H1 (cell line): ENCODE data around the gene KLF13. TPM values are rescaled to one million over a fixed set of nuclear protein-coding genes. Genes with fewer than 3 reads are reported as not detected.

Source experiments
- CTCF ChIA-PET: fragments of 300-600 bp; sonication (Branson Sonifier 250); formaldehyde crosslinking; loops from one replicate; lab custom pipeline; 2021; ENCODE audit not compliant: partially characterized antibody; lab: Charles Lee
- POLR2A ChIA-PET: fragments of 300-600 bp; sonication (Branson Sonifier 250); formaldehyde crosslinking; loops from one replicate; lab custom pipeline; 2021; ENCODE audit warnings: inconsistent platforms; ENCODE audit not compliant: partially characterized antibody; lab: Charles Lee
- DNase-seq, 2 experiments: peaks; one replicate each; pipeline versions ENCODE4 v3.0.0 to v3.0.0-alpha.2; 2010 to 2022; ENCODE audit warnings: low spot score in 2 of 2, low read depth in 1 of 2, mixed read lengths in 1 of 2
- FAIRE-seq: peaks from 2 replicates; lab custom pipeline; 2011; peaks lifted over from hg19 to GRCh38; lab: Jason Lieb, UNC
- H2AFZ ChIP-seq: 2 replicates; pipeline ENCODE4 v1.8.1; 2012; ENCODE audit warnings: low read length, inconsistent platforms
- H2AK5ac ChIP-seq: 2 replicates; pipeline ENCODE4 v1.6.1; 2013; ENCODE audit warnings: low read depth, low read length
- H2BK120ac ChIP-seq: replicated peaks from 2 replicates; pipeline ENCODE3; 2013; ENCODE audit warnings: low read depth, low read length, inconsistent platforms
- H2BK12ac ChIP-seq: 2 replicates; pipeline ENCODE4 v1.6.1; 2013; ENCODE audit warnings: low read depth, low read length
- H2BK15ac ChIP-seq: 2 replicates; pipeline ENCODE4 v1.6.1; 2013; ENCODE audit warnings: low read length
- H2BK20ac ChIP-seq: 2 replicates; pipeline ENCODE4 v1.6.1; 2013; ENCODE audit warnings: low read length
- H2BK5ac ChIP-seq: 2 replicates; pipeline ENCODE4 v1.6.1; 2013; ENCODE audit warnings: low read depth, low read length
- H3K14ac ChIP-seq: 2 replicates; pipeline ENCODE4 v1.6.1; 2013; ENCODE audit warnings: inconsistent platforms; ENCODE audit not compliant: insufficient read length
- H3K18ac ChIP-seq: 2 replicates; pipeline ENCODE4 v1.6.1; 2013; ENCODE audit warnings: low read length; ENCODE audit errors: extremely low read depth
- H3K23ac ChIP-seq: 2 replicates; pipeline ENCODE4 v1.6.1; 2013; ENCODE audit warnings: inconsistent platforms; ENCODE audit not compliant: insufficient read length
- H3K23me2 ChIP-seq: 2 replicates; pipeline ENCODE4 v1.6.1; 2013; ENCODE audit warnings: low read depth, low read length
- H3K27ac ChIP-seq: 2 replicates; pipeline ENCODE4 v1.6.1; 2011; ENCODE audit warnings: low read depth, low read length, inconsistent platforms
- H3K27me3 ChIP-seq, 4 experiments: replicated peaks in 1 of 4; 1 replicate in 1 of 4; 2 replicates in 3 of 4; pipeline versions ENCODE4 v1.6.1 to v1.8.1; 2011 to 2013; ENCODE audit warnings: low read length in 3 of 4, mild to moderate bottlenecking in 3 of 4, inconsistent platforms in 2 of 4, mixed read lengths in 2 of 4, moderate library complexity in 1 of 4; ENCODE audit not compliant: control insufficient read depth in 3 of 4, insufficient read depth in 3 of 4; ENCODE audit errors: extremely low read depth in 1 of 4
- H3K36me3 ChIP-seq, 4 experiments: 2 replicates each; pipeline versions ENCODE4 v1.6.1 to v1.8.1; 2011 to 2013; ENCODE audit warnings: mild to moderate bottlenecking in 4 of 4, low read length in 3 of 4, moderate library complexity in 2 of 4, control low read depth in 1 of 4, inconsistent platforms in 1 of 4; ENCODE audit not compliant: insufficient read depth in 4 of 4, control insufficient read depth in 2 of 4
- H3K4ac ChIP-seq: replicated peaks from 2 replicates; pipeline ENCODE3; 2013; ENCODE audit warnings: low read length, low read depth, mixed read lengths, inconsistent platforms; ENCODE audit not compliant: insufficient read length
- H3K4me1 ChIP-seq, 4 experiments: replicated peaks in 1 of 4; 1 replicate in 1 of 4; 2 replicates in 3 of 4; pipeline versions ENCODE4 v1.6.1 to v1.8.1; 2011 to 2013; ENCODE audit warnings: low read length in 3 of 4, inconsistent platforms in 2 of 4, mixed read lengths in 1 of 4; ENCODE audit not compliant: insufficient read depth in 4 of 4, control insufficient read depth in 3 of 4
- H3K4me2 ChIP-seq, 2 experiments: 2 replicates each; pipeline versions ENCODE4 v1.6.1 to v1.8.1; 2011 to 2013; ENCODE audit warnings: low read depth in 2 of 2, low read length in 2 of 2, control low read depth in 1 of 2, inconsistent platforms in 1 of 2, mild to moderate bottlenecking in 1 of 2; ENCODE audit not compliant: insufficient read depth in 1 of 2
- H3K4me3 ChIP-seq, 4 experiments: fragments of 200-600, 300-600 bp in 1 of 4; sonication (generic), shearing (Covaris generic), sonication (Bioruptor Twin) in 1 of 4; 2 replicates each; pipeline versions ENCODE4 v1.5.1 to v1.8.1; 2011 to 2016; ENCODE audit warnings: low read length in 4 of 4, low read depth in 3 of 4, control low read depth in 2 of 4, inconsistent platforms in 2 of 4, mild to moderate bottlenecking in 2 of 4, mixed read lengths in 1 of 4, moderate library complexity in 1 of 4; ENCODE audit not compliant: insufficient read depth in 2 of 4; ENCODE audit errors: extremely low read depth in 1 of 4
- H3K56ac ChIP-seq: replicated peaks from 2 replicates; pipeline ENCODE3; 2013; ENCODE audit warnings: low read depth, mild to moderate bottlenecking, mixed read lengths, low read length, inconsistent platforms; ENCODE audit not compliant: insufficient read length
- H3K79me1 ChIP-seq: 2 replicates; pipeline ENCODE4 v1.6.1; 2013; ENCODE audit warnings: low read depth, low read length, control low read depth
- H3K79me2 ChIP-seq, 2 experiments: 2 replicates each; pipeline versions ENCODE4 v1.6.1 to v1.8.1; 2012 to 2013; ENCODE audit warnings: low read length in 2 of 2, mild to moderate bottlenecking in 2 of 2, inconsistent platforms in 1 of 2; ENCODE audit not compliant: insufficient read depth in 2 of 2, control insufficient read depth in 1 of 2
- H3K9ac ChIP-seq, 4 experiments: replicated peaks in 1 of 4; 1 replicate in 1 of 4; 2 replicates in 3 of 4; pipeline versions ENCODE4 v1.6.1 to v1.8.1; 2011 to 2013; ENCODE audit warnings: low read depth in 3 of 4, low read length in 3 of 4, control low read depth in 2 of 4, mild to moderate bottlenecking in 2 of 4, moderate library complexity in 2 of 4, inconsistent platforms in 1 of 4; ENCODE audit errors: extremely low read depth in 1 of 4
- H3K9me3 ChIP-seq, 2 experiments: 2 replicates each; pipeline versions ENCODE4 v1.6.1 to v1.8.1; 2012 to 2013; ENCODE audit warnings: mild to moderate bottlenecking in 2 of 2, moderate library complexity in 2 of 2, control low read depth in 1 of 2, inconsistent platforms in 1 of 2, low read depth in 1 of 2, low read length in 1 of 2, mixed read lengths in 1 of 2; ENCODE audit not compliant: insufficient read depth in 2 of 2
- H4K20me1 ChIP-seq, 2 experiments: replicated peaks in 1 of 2; 2 replicates each; pipeline versions ENCODE3 to v1.8.1; 2011 to 2013; ENCODE audit warnings: inconsistent platforms in 2 of 2, low read length in 2 of 2, mild to moderate bottlenecking in 1 of 2; ENCODE audit not compliant: insufficient read depth in 2 of 2, control insufficient read depth in 1 of 2
- H4K5ac ChIP-seq: 2 replicates; pipeline ENCODE4 v1.6.1; 2013; ENCODE audit warnings: low read length, low read depth, mixed read lengths, inconsistent platforms; ENCODE audit not compliant: insufficient read length
- H4K8ac ChIP-seq: 2 replicates; pipeline ENCODE4 v1.8.0; 2013; ENCODE audit warnings: mild to moderate bottlenecking, moderate library complexity, low read length, inconsistent platforms; ENCODE audit not compliant: insufficient read depth; ENCODE audit errors: extremely low read depth
- H4K91ac ChIP-seq: replicated peaks from 2 replicates; pipeline ENCODE3; 2013; ENCODE audit warnings: low read length, mixed read lengths, inconsistent platforms; ENCODE audit not compliant: insufficient read length
- CHD1 ChIP-seq: IDR thresholded peaks from 2 replicates; pipeline ENCODE4 v1.6.1; 2012; ENCODE audit warnings: low read depth, low read length, improper control_type of control experiment
- POLR2A ChIP-seq, 2 experiments: IDR thresholded peaks; 1 replicate in 1 of 2; 2 replicates in 1 of 2; pipeline ENCODE4 v1.6.1; 2011; ENCODE audit warnings: low read depth in 2 of 2, low read length in 2 of 2, mild to moderate bottlenecking in 2 of 2; ENCODE audit errors: control extremely low read depth in 1 of 2
- WGBS, 2 experiments: shearing (Covaris generic) in 1 of 2; methylation state at CpG; one replicate each; pipeline versions ENCODE4 v1.1.6 to v1.1.7; 2013 to 2015; ENCODE audit warnings: low lambda C conversion rate in 2 of 2, mixed read lengths in 2 of 2, inconsistent platforms in 1 of 2, low coverage in 1 of 2, missing lambda C conversion rate in 1 of 2; ENCODE audit not compliant: insufficient replicate concordance in 2 of 2, insufficient coverage in 1 of 2, insufficient read length in 1 of 2; ENCODE audit errors: extremely low coverage in 1 of 2, missing lambda C conversion rate in 1 of 2; 5-methylcytosine and 5-hydroxymethylcytosine counted together
- polyA plus RNA-seq, 7 experiments: library from polyadenylated mRNA; depleted of rRNA in 3 of 7; stranded (reverse) in 5 of 7; unstranded in 2 of 7; fragments of >200 nt in 5 of 7; fragments of 200-250 nt in 2 of 7; gene quantifications; 1 replicate in 5 of 7; 2 replicates in 1 of 7; 4 replicates in 1 of 7; pipeline versions ENCODE4 v1.2.1 to v1.2.3, GENCODE V29; 2011 to 2013; ENCODE audit warnings: missing spikeins in 2 of 7, mixed read lengths in 2 of 7
- total RNA-seq: library from RNA; stranded (reverse); fragmentation: NEBNext Ultra II Directional; extraction: Animal tissue kit (Norgen Biotek cat#: 25700); gene quantifications from 2 replicates; pipeline ENCODE4 v1.2.1, GENCODE V29; 2021

Gene KLF13
- total and polyA plus RNA-seq, 2 of the 8 experiments (the other 6 are each of a cell fraction or from before 2014, with no cell fraction given), result 18.3 to 33.4 TPM

DNA sequence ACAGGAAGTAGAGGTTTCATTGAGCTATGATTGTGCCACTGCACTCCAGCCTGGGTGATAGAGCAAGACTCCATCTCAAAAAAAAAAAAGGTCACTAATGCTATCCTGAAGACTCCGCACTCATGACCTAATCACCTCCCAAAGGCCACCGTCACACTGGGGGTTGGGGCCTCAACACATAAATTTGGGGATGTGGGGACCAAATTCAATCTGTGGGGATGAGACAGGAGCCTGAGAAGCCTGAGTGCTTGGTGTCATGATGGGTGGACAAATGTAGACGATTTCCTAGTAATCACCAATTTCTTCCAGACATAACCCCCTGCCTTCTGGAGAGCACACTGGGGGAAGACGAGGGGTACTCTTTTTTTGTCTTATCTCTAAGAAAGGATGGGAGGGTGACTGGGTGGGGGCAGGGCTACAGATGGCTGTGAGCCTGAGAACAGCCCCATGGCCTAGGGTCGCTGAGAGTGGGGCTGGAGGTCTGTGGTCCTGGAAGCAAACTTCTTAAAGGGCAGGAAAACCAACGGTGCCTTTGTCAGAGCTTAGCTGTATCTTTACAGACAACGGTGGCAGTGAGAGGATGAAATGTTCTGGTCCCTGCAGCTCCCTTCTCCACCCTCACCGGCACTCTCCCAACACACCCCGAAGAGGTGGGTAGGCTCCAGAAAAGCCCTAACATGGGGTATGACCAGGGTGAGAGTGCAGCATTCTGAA lies 16.6 kb upstream of the KLF13 start:
- Histone ChIP-seq H2AFZ (no peak overlapping the region), H2BK120ac (no peak overlapping the region), H3K9ac (no peak overlapping the region), H3K4ac (peak overlapping the region; percentile 41), H3K36me3 (no peaks in the 10 kb centered on the region), H3K56ac (no peak overlapping the region), H2BK20ac (no peak overlapping the region), H4K20me1 (no peaks in the 10 kb centered on the region), H3K23ac (no peak overlapping the region), H4K5ac (no peak overlapping the region), H3K79me2 (no peaks in the 10 kb centered on the region), H3K4me1 (peaks cover 9 to 43% (median 37%) of the 10 kb centered on the region in 4 experiments), H3K14ac (no peak overlapping the region), H2BK15ac (no peak overlapping the region), H3K27ac (no peak overlapping the region), H3K9me3 (no peaks in the 10 kb centered on the region), H2BK12ac (peak overlapping the region; percentile 60; the same call in 1 of the 2 replicates), H3K4me2 (no peak overlapping the region), H3K23me2 (no peaks in the 10 kb centered on the region), H2BK5ac (no peak overlapping the region; the same call in 1 of the 2 replicates), H3K79me1 (no peaks in the 10 kb centered on the region), H3K27me3 (0 out of 7 replicates have a peak, but pooled peaks cover 0 to 2% (median 0%) of the 10 kb centered on the region in 4 experiments), H2AK5ac (no peak overlapping the region), H3K4me3 (no peak overlapping the region; a peak in 1 of 8 replicates), H4K91ac (peak overlapping the region; percentile 64), H3K18ac (no peak overlapping the region; the same call in 1 of the 2 replicates), H4K8ac (no peak overlapping the region)
- ChIA-PET POLR2A (interaction anchor here (0.7 to 1.2 kb wide), 2 partner anchors 16 to 24 kb away, joined by 3 read pairs; no protein-coding TSS in a partner anchor), CTCF (interaction anchor here (1.7 kb wide), 1 partner anchor 10 kb away, joined by 7 read pairs; no protein-coding TSS in a partner anchor)
- DNase-seq (peak in 1 of 2 experiments; percentile 35), FAIRE-seq (no peak)
- 79% methylated on average over 9 of the region's 9 CpGs; no CpG with 5 or more reads in 1 of the 2 experiments for WGBS, 2 experiments
- TF ChIP-seq POLR2A (IDR thresholded peaks at IDR 0.05; ENCODE audit: control extremely low read depth in 1 of 2, low read depth in 2 of 2, low read length in 2 of 2) (no peak), CHD1 (no peak)
